HepG2 (cell line): ENCODE results near the gene SPAG4. TPM values are rescaled to one million over a fixed set of nuclear protein-coding genes. Genes with fewer than 3 reads are reported as not detected.

Source experiments
- BHLHE40 ChIP-seq: IDR thresholded peaks from 2 replicates; pipeline ENCODE4 v1.6.1; 2011; ENCODE audit warnings: low read length, improper control_type of control experiment
- CBFB ChIP-seq: sonication (generic); formaldehyde crosslinking; IDR thresholded peaks from 2 replicates; pipeline ENCODE4 v1.4.0; 2020; ENCODE audit warnings: missing genetic modification reagents
- GMEB1 ChIP-seq: sonication (generic); formaldehyde crosslinking; IDR thresholded peaks from 2 replicates; pipeline ENCODE4 v1.5.1; 2020; ENCODE audit warnings: missing genetic modification reagents, mild to moderate bottlenecking, borderline replicate concordance
- HDAC1 ChIP-seq: sonication (generic); formaldehyde crosslinking; IDR thresholded peaks from 2 replicates; pipeline ENCODE4 v1.5.1; 2020; ENCODE audit warnings: mild to moderate bottlenecking, missing genetic modification reagents
- HDAC6 ChIP-seq: fragments of 200-600 bp; sonication (generic); IDR thresholded peaks from 2 replicates; pipeline ENCODE4 v1.7.0; 2017; ENCODE audit warnings: mild to moderate bottlenecking, antibody characterized with exemption, low read length, low read depth
- HNF1A ChIP-seq, 2 experiments: sonication (generic) in 1 of 2; formaldehyde crosslinking in 1 of 2; IDR thresholded peaks; 2 replicates each; pipeline versions ENCODE4 v1.4.0 to v1.6.1; 2016 to 2020; ENCODE audit warnings: borderline replicate concordance in 1 of 2, low read depth in 1 of 2, mild to moderate bottlenecking in 1 of 2, missing genetic modification reagents in 1 of 2
- JUNB ChIP-seq: sonication (generic); formaldehyde crosslinking; IDR thresholded peaks from 2 replicates; pipeline ENCODE4 v1.8.0; 2022; ENCODE audit warnings: missing genetic modification reagents, mild to moderate bottlenecking, borderline replicate concordance
- MTA3 ChIP-seq: sonication (generic); formaldehyde crosslinking; IDR thresholded peaks from 2 replicates; pipeline ENCODE4 v1.4.0; 2020; ENCODE audit warnings: missing genetic modification reagents
- NRL ChIP-seq: sonication (generic); formaldehyde crosslinking; IDR thresholded peaks from 2 replicates; pipeline ENCODE4 v1.5.0; 2020; ENCODE audit warnings: missing genetic modification reagents, mild to moderate bottlenecking, moderate library complexity, borderline replicate concordance
- PAWR ChIP-seq: sonication (generic); formaldehyde crosslinking; IDR thresholded peaks from 2 replicates; pipeline ENCODE4 v1.4.0; 2020; ENCODE audit warnings: missing genetic modification reagents, mild to moderate bottlenecking, borderline replicate concordance
- SNAI1 ChIP-seq: sonication (generic); formaldehyde crosslinking; IDR thresholded peaks from 2 replicates; pipeline ENCODE4 v1.5.0; 2020; ENCODE audit warnings: mild to moderate bottlenecking, missing genetic modification reagents, borderline replicate concordance
- THAP7 ChIP-seq: sonication (generic); formaldehyde crosslinking; IDR thresholded peaks from 2 replicates; pipeline ENCODE4 v1.8.1; 2023; ENCODE audit warnings: mild to moderate bottlenecking, missing genetic modification reagents
- ZFYVE20 ChIP-seq: sonication (generic); formaldehyde crosslinking; IDR thresholded peaks from 2 replicates; pipeline ENCODE4 v1.8.0; 2023; ENCODE audit warnings: low read depth, mild to moderate bottlenecking, moderate library complexity, missing genetic modification reagents, borderline replicate concordance
- ZNF367 ChIP-seq: sonication (generic); formaldehyde crosslinking; IDR thresholded peaks from 2 replicates; pipeline ENCODE4 v1.4.0; 2020; ENCODE audit warnings: missing genetic modification reagents, borderline replicate concordance
- ZNF451 ChIP-seq: sonication (generic); formaldehyde crosslinking; IDR thresholded peaks from 2 replicates; pipeline ENCODE4 v1.5.0; 2020; ENCODE audit warnings: mild to moderate bottlenecking, missing genetic modification reagents
- ZNF576 ChIP-seq: sonication (generic); formaldehyde crosslinking; IDR thresholded peaks from 2 replicates; pipeline ENCODE4 v1.4.0; 2020; ENCODE audit warnings: mild to moderate bottlenecking, missing genetic modification reagents
- ZNF773 ChIP-seq: sonication (generic); formaldehyde crosslinking; IDR thresholded peaks from 2 replicates; pipeline ENCODE4 v1.4.0; 2020; ENCODE audit warnings: missing genetic modification reagents, borderline replicate concordance
- ZNF784 ChIP-seq: sonication (generic); formaldehyde crosslinking; IDR thresholded peaks from 2 replicates; pipeline ENCODE4 v1.5.1; 2020; ENCODE audit warnings: missing genetic modification reagents, mild to moderate bottlenecking, borderline replicate concordance
- ZNF883 ChIP-seq: sonication (generic); formaldehyde crosslinking; IDR thresholded peaks from 2 replicates; pipeline ENCODE4 v1.5.1; 2020; ENCODE audit warnings: mild to moderate bottlenecking, missing genetic modification reagents; ENCODE audit errors: not compliant biosample characterization
- polyA plus RNA-seq, 8 experiments: library from polyadenylated mRNA; depleted of rRNA in 3 of 8; stranded (reverse) in 7 of 8; unstranded in 1 of 8; fragments of >200 nt; fragmentation: Illumina TruSeq in 4 of 8; extraction: Trizol in 4 of 8; gene quantifications; 2 replicates each; pipeline versions ENCODE4 v1.2.1 to v1.2.3, GENCODE V29; 2011 to 2016; ENCODE audit warnings: low read depth in 4 of 8, missing spikeins in 1 of 8, mixed read lengths in 1 of 8; ENCODE audit not compliant: insufficient read depth in 1 of 8
- total RNA-seq, 5 experiments: library from RNA; depleted of rRNA; stranded (reverse); fragments of >200 nt; fragmentation: Illumina TruSeq; extraction: Trizol; gene quantifications; 2 replicates each; pipeline ENCODE4 v1.2.3, GENCODE V29; 2016; ENCODE audit warnings: low read depth in 1 of 5

SPAG4 gene
- total and polyA plus RNA-seq, 2 of the 13 experiments (the other 11 are each of a cell fraction or from before 2014, with no cell fraction given) = 5.8 to 137 TPM

- TF ChIP-seq ZNF576 (peak; percentile 90), THAP7 (CRISPR knock-in tag) (no peak), ZNF773 (peak; percentile 23; the same call in 1 of the 2 replicates), SNAI1 (CRISPR knock-in tag) (peak; percentile 95), ZFYVE20 (peak; percentile 93; the same call in 1 of the 2 replicates), ZNF784 (CRISPR knock-in tag) (peak; percentile 98), BHLHE40 (no peak), ZNF367 (CRISPR knock-in tag) (peak; percentile 7; the same call in 1 of the 2 replicates), CBFB (CRISPR knock-in tag) (peak; percentile 90), HDAC6 (no peak), ZNF883 (CRISPR knock-in tag) (peak; percentile 96), GMEB1 (CRISPR knock-in tag) (peak; percentile 98), ZNF451 (CRISPR knock-in tag) (peak; percentile 96), NRL (CRISPR knock-in tag) (peak; percentile 95), JUNB (CRISPR knock-in tag) (no peak), MTA3 (CRISPR knock-in tag) (no peak), HDAC1 (CRISPR knock-in tag) (peak; percentile 98), HNF1A (IDR thresholded peaks at IDR 0.05; ENCODE audit: low read depth) (no peak), HNF1A (CRISPR knock-in tag; IDR thresholded peaks at IDR 0.05; ENCODE audit: borderline replicate concordance) (peak; percentile 69), PAWR (CRISPR knock-in tag) (peak; percentile 92; the same call in 1 of the 2 replicates)
Measured at GRCh38 chr20:35664466-35665206, 49.0 kb downstream of the SPAG4 start, which contains the start of the genes CPNE1 and RBM12 (continued).
